ENCODE measurements around the gene LDB2.

LDB2 gene

GRCh38 chr4:16695896-16696295 lies 202.5 kb downstream of the LDB2 start:
- no peak for DNase-seq (ENCODE audit: low spot score)
- TF ChIP-seq, protein P1, sequence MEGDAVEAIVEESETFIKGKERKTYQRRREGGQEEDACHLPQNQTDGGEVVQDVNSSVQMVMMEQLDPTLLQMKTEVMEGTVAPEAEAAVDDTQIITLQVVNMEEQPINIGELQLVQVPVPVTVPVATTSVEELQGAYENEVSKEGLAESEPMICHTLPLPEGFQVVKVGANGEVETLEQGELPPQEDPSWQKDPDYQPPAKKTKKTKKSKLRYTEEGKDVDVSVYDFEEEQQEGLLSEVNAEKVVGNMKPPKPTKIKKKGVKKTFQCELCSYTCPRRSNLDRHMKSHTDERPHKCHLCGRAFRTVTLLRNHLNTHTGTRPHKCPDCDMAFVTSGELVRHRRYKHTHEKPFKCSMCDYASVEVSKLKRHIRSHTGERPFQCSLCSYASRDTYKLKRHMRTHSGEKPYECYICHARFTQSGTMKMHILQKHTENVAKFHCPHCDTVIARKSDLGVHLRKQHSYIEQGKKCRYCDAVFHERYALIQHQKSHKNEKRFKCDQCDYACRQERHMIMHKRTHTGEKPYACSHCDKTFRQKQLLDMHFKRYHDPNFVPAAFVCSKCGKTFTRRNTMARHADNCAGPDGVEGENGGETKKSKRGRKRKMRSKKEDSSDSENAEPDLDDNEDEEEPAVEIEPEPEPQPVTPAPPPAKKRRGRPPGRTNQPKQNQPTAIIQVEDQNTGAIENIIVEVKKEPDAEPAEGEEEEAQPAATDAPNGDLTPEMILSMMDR (IDR thresholded peaks at IDR 0.05; ENCODE audit: extremely low read depth, missing control alignments): no peak

DNA sequence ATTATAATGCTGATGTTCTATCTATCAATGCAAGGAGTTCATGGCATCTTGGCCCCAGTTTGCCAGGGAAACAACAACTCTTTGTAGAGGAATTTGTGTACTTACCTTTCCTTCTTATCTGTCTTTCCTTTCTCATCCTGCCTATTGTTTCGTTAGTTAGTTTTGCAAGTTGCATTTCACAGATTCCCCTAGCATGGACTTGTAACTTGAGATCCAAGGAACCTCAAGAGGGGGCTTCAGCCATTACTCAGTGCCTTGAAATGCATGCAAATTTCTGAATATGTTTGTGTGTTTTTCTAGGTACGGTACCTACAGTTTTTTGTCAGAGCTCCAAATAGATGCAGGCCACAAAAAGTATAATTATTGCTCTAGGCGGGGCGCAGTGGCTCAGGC lies 203.6 kb downstream of the LDB2 start:
- DNase-seq (ENCODE audit: low spot score): no peak
- TF ChIP-seq, protein P1 (IDR thresholded peaks at IDR 0.05; ENCODE audit: extremely low read depth, missing control alignments): no peak

DNA sequence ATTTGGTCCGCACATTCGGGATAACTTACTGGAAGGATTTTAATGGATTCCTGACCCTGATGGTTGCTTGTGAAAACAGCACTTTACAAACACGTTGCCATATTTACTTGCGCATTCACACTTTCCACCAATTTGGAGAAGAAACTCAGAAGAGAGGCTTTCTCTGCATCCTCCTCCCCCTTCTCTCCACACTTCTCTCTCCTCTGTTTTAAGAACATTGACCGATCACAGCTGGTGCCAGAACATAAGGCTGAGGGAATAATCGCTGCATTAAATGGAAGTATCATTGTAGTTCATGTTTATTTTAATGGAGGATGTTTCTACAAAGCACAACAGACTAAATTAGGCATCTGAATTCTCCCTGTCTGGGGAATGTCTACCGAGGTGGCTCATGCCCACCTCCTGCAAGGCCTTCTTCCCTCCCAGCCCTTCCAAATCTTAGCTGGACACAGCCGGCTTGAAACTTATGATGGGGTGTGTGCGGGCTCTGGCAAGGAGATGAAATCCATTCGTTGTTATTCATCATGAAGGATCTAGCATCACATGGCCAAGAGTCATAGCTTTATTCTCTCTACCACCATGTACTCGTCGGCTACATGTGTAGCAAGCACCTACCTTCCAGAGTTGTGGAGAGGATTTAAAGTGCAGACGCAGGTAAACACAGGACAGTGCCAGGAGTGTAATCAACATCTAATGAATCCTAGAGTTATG lies 204.1 kb downstream of the LDB2 start:
- DNase-seq (ENCODE audit: low spot score): no peak
- TF ChIP-seq, protein P1 (IDR thresholded peaks at IDR 0.05; ENCODE audit: extremely low read depth, missing control alignments): no peak

- no peak for DNase-seq (ENCODE audit: low spot score)
- TF ChIP-seq, protein P1 (IDR thresholded peaks at IDR 0.05; ENCODE audit: extremely low read depth, missing control alignments): no peak
Measured at GRCh38 chr4:16693641-16694040, 204.8 kb downstream of the LDB2 start.

DNA sequence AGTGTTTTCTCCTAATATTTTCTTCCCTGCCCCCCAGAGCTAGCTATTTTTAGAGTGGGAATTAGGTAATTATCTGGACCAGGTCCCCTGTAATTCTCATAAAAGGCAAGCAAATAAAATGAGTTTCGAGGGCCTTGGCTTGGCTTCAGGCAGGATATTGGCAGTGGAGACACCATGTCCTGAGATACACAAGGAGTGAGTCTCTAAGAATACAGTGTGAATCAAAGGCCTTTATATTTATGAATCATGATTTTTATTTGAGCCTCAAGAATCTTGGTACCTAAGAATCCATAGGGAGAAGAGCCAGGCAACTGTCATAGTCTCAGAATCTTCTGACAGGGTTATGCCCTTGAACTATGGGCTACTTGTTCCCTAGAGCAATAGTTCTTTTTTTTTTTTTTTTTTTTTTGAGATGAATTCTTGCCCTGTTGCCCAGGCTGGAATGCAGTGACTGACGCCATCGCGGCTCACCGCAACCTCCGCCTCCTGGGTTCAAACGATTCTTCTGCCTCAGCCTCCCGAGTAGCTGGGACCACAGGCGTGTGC lies 205.4 kb downstream of the LDB2 start:
- no peak for DNase-seq (ENCODE audit: low spot score)
- TF ChIP-seq, protein P1 (IDR thresholded peaks at IDR 0.05; ENCODE audit: extremely low read depth, missing control alignments): no peak

DNA sequence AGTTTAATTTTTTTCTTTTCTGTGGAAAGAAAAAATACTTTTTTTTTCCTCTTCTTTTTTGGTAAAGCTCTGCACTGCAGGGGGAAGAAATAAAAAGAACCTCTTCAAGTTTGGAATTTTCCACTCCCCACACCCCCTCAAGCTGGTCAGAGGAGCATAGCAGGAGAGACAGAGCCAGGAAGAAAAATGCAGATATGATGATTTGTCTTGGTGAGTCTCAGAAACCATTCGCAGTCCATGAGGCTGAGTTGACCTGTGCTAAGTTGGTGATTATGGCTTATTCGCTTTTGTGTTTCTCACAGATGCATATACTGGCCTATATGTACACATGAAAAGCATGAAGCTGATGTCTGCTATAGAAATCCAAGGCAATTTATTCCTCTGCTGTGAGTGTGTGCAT lies 205.9 kb downstream of the LDB2 start:
- no peak for DNase-seq (ENCODE audit: low spot score)
- TF ChIP-seq, protein P1 (IDR thresholded peaks at IDR 0.05; ENCODE audit: extremely low read depth, missing control alignments): no peak

- TF ChIP-seq, protein P1 (IDR thresholded peaks at IDR 0.05; ENCODE audit: extremely low read depth, missing control alignments): no peak
- DNase-seq (ENCODE audit: low spot score): no peak
Measured at GRCh38 chr4:16692046-16692445, 206.4 kb downstream of the LDB2 start.

Measured in GM20000 (cell line).